Thoracic aorta (tissue), 2 donors: ENCODE results near the gene FPGS. TPM values are rescaled to one million over a fixed set of nuclear protein-coding genes. Genes with fewer than 3 reads are reported as not detected.

ENCODE experiments used
- ATAC-seq: fragments of 150-250 bp; one replicate; pipeline ENCODE4 v1.8.0; 2017; ENCODE audit warnings: low read depth; ENCODE audit not compliant: insufficient number of reproducible peaks, low FRiP score
- DNase-seq: peaks from one replicate; pipeline ENCODE4 v3.0.0-alpha.2; 2020; ENCODE audit warnings: low spot score
- H3K27ac ChIP-seq, 2 donors: fragments of 200-600 bp; sonication (generic); 1 replicate in 1 of 2; 2 replicates in 1 of 2; pipeline ENCODE4 v1.5.1; 2016; ENCODE audit warnings: mild to moderate bottlenecking in 2 of 2, moderate library complexity in 2 of 2
- H3K27me3 ChIP-seq: fragments of 200-600 bp; sonication (generic); replicated peaks from 2 replicates; pipeline ENCODE4 v1.6.0; 2016; ENCODE audit warnings: mild to moderate bottlenecking; ENCODE audit not compliant: insufficient read depth
- H3K36me3 ChIP-seq: fragments of 200-600 bp; sonication (generic); one replicate; pipeline ENCODE4 v1.5.1; 2016
- H3K4me1 ChIP-seq, 2 donors: fragments of 200-600 bp; sonication (generic); 1 replicate in 1 of 2; 2 replicates in 1 of 2; pipeline versions ENCODE4 v1.5.1 to v1.6.0; 2016; ENCODE audit warnings: low read depth in 2 of 2, mild to moderate bottlenecking in 1 of 2; ENCODE audit not compliant: control insufficient read depth in 1 of 2
- H3K4me3 ChIP-seq: fragments of 200-600 bp; sonication (generic); 2 replicates; pipeline ENCODE4 v1.5.1; 2016; ENCODE audit warnings: mild to moderate bottlenecking
- H3K9me3 ChIP-seq: fragments of 200-600 bp; sonication (generic); 2 replicates; pipeline ENCODE4 v1.5.1; 2016
- CTCF ChIP-seq: fragments of 200-600 bp; sonication (generic); IDR thresholded peaks from one replicate; pipeline ENCODE4 v1.5.1; 2019; ENCODE audit warnings: antibody characterized with exemption
- total RNA-seq, 2 donors: library from RNA; depleted of rRNA; stranded (reverse); fragments of >200 nt; gene quantifications; one replicate each; pipeline versions ENCODE4 v1.1.0 to v1.2.3, GENCODE V29; 2016

The FPGS gene
- total RNA-seq, 2 donors from 2014 or later, result 119 to 136 TPM

- Histone ChIP-seq H3K36me3 (peaks cover 61% of the 10 kb centered on the region), H3K27me3 (no peaks in the 10 kb centered on the region), H3K9me3 (no peaks in the 10 kb centered on the region), H3K4me1 (peaks cover 0 to 7% of the 10 kb centered on the region in 2 donors), H3K27ac (peak overlapping the region in 1 of 2 donors; percentile 22), H3K4me3 (no peak overlapping the region)
- ATAC-seq, result no peak
- TF ChIP-seq CTCF, result no peak
- DNase-seq, result no peak
These were observed 11.1 kb downstream of the FPGS start for GRCh38 chr9:127813686-127814226.

DNA sequence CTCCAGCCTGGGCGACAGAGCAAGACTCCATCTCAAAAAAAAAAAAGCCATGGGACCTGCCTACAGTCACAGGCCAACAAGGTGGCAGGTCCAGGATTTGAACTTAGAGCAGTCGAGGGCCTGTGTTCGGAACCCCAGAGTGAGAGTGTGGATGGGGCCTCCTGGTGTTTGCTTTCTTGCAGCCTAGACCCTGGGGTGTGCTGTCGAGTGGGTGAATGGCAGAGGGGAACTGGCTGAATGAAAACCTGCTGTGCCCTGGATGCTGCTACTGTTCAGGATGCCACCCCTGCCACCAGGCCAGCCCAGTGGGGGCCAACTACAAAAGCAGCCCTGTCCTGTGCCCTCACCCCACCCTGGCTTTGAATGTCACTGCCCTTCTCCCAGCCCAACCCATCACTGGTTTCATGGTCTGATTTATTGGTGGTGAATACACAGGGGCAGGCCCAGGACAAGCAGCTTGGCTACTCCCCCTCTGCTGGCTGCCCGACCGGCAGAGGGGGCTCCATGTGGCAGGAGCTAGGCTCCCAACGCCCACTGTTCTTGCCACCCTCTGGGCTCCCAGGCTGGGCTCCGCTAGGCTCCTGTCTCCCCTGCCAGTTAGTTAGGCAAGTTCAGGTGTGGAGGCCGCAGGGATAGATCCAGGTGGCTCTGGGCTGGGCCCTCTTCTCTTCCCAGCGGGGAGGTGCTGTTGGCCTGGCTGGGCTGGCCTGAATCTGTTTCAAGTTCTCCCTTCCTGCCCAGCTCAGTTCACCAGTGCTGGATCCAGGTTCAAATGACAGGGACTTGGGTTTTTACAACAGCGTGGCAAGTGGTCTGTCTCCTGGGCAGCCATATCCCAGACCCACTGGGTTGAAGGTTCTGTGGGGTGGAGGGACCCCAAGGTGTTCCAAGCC lies 12.2 kb downstream of the FPGS start:
- H3K4me3 ChIP-seq, result no peak overlapping the region
- no peaks in the 10 kb centered on the region for H3K27me3 ChIP-seq
- no peaks in the 10 kb centered on the region for H3K9me3 ChIP-seq
- H3K4me1 ChIP-seq, result peaks cover 0 to 3% of the 10 kb centered on the region in 2 donors
- H3K27ac ChIP-seq, result no peak overlapping the region
- no peak for DNase-seq
- peaks cover 70% of the 10 kb centered on the region for H3K36me3 ChIP-seq
- no peak for TF ChIP-seq CTCF
- no peak for ATAC-seq

DNA sequence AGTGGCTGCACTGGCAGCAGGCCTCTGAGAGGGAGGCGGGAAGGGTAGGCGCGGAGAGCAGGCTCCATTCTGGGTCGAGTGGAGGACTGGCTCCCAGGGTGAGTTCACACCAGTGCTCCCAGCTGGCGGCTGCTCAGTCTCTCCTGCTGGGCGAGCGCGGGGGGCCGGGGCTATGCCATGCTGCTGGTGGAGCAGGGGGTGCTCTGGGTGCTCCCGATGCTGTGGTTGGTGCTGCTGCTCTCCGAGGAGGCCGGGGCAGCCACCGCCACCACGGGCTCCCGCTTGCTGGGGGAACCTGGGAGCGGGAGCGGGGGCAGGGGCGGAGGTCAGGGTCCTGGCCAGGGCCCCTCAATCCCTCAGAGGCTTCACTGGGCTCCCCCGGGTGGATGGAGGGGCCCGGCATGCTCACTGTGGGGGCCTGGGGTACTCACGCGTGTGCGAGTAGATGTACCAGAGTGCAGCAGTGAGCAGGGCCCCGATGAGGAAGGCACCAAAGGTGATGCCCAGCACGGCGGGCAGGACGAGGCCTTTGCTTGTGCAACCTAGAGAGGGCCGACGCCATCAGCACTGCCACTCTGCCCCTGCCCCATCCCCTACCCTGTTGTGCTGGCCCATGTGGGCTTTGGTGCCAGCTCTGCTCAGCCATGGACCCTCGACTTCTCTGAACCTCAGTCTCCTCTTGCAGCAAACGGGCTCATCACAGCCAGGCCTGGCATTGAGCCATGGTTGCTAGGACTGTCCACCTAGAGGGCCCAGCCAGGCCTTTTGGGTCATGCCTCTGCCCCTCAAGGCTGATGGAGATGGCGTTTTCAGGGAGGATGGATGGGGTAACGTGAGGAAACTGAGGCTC lies 13.1 kb downstream of the FPGS start:
- H3K27ac ChIP-seq, result peak overlapping the region in 1 of 2 donors; percentile 21

DNA sequence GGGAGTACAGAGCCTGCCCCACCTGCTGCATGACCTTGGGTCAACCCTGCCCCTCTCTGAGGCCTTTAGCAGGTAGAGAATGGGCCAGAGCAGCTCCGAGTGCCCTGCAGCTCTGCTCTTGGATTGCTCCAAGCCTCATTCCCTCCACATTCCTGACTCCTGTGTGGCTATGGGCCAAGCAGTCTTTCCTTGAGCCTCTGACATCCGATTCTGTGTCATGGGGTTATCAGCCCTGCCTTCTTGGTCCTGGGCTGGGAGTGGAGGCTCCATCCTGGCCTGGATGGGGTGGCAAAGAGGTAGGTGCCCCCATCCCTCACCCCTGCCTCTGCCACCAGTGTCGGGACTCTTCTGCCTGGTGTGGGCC lies 13.7 kb downstream of the FPGS start:
- H3K27me3 ChIP-seq, result no peaks in the 10 kb centered on the region
- no peak for TF ChIP-seq CTCF
- DNase-seq, result no peak
- ATAC-seq, result no peak
- peak overlapping the region; percentile 21 to 34 for H3K27ac ChIP-seq
- no peaks in the 10 kb centered on the region for H3K4me1 ChIP-seq
- peaks cover 76% of the 10 kb centered on the region for H3K36me3 ChIP-seq
- no peaks in the 10 kb centered on the region for H3K9me3 ChIP-seq
- H3K4me3 ChIP-seq, result no peak overlapping the region

More for the DNA sequence above, 13.1 kb downstream of the FPGS start:
- Histone ChIP-seq H3K36me3 (peaks cover 70% of the 10 kb centered on the region), H3K27me3 (no peaks in the 10 kb centered on the region), H3K9me3 (no peaks in the 10 kb centered on the region), H3K4me1 (no peaks in the 10 kb centered on the region), H3K4me3 (no peak overlapping the region)
- no peak for TF ChIP-seq CTCF
- no peak for ATAC-seq
- DNase-seq, result no peak

GRCh38 chr9:127816728-127817127 lies 14.0 kb downstream of the FPGS start:
- ATAC-seq (no peak), DNase-seq (no peak)
- H3K4me1 ChIP-seq, result no peaks in the 10 kb centered on the region
- H3K27me3 ChIP-seq, result no peaks in the 10 kb centered on the region
- no peak overlapping the region for H3K4me3 ChIP-seq
- no peak for TF ChIP-seq CTCF
- peaks cover 78% of the 10 kb centered on the region for H3K36me3 ChIP-seq
- no peaks in the 10 kb centered on the region for H3K9me3 ChIP-seq
- peak overlapping the region; percentile 21 to 34 for H3K27ac ChIP-seq
